GM18508 (cell line): ENCODE results near the gene GHRH.

Experiments used
- ATAC-seq: cut with Tn5 transposase; IDR thresholded peaks from one replicate; pipeline ENCODE4 v1.9.1; 2021; ENCODE audit warnings: moderate number of reproducible peaks; ENCODE audit not compliant: insufficient read depth, unreplicated experiment

GHRH gene

DNA sequence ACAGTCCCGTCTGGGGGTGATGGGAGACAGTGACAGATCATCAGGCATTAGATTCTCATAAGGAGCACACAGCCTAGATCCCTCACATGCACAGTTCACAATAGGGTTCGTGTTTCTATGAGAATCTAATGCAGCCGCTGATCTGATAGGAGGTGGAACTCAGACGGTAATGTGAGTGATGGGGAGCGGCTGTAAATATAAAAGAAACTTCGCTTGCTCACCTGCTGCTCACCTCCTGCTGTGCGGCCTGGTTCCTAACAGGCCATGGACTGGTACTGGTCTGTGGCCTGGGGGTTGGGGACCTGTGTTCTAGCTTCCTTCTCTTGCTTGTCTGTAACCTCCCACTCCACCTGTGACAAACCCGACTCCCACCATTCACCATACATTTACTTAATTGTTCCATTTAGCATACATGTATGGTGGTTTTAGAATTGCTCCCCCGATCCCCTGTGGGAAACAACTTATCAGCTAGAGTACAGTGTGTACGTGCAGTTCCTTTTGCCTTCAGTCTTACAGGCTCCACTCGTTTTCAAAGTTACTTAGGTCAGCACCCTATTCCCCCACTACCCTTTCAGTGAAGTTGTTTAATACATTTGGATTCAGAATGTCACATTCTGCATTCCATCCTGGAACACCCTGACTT is 31.8 kb upstream of the GHRH start:
- no peak for ATAC-seq

DNA sequence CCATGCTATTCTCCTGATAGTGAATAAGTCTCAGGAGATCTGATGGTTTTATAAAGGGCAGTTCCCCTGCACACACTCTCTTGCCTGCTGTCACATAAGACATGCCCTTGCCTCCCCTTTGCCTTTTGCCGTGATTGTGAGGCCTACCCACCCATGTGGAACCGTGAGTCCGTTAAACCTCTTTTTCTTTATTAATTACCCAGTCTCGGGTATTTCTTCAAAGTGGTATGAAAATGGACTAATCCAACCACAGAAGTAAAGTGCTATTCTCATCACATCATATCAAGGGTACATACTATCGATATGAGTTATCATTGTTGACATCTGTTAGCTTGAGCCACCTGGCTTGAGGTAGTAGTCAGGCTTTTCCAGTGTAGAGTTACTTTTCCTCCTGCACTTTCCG is 30.1 kb upstream of the GHRH start:
- ATAC-seq: no peak

DNA sequence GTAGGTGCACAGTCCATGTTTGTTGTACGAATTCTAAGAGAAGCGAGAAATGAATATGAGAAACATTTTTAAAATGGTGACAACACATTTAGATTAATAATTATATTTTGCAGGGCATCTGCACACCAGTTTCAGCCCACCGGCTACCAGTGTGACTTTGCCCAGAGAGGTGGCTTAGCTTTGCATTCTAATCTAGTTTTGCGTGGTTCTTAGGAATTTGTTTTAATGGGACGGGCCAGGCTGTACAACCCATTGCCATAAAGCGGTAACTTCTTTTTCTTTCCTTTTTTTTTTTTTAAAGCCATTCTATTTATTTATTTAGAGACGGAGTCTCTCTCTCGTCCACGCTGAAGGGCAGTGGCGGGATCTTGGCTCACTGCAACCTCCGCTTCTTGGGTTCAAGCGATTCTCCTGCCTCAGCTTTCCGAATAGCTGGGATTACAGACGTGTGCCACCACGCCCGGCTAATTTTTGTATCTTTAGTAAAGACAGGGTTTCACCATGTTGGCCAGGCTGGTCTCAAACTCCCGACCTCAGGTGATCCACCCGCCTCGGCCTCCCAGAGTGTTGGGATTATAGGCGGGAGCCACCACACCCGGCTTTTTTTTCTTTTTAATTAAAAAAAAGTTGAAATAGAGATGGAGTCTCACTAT is 28.7 kb upstream of the GHRH start:
- ATAC-seq: no peak

DNA sequence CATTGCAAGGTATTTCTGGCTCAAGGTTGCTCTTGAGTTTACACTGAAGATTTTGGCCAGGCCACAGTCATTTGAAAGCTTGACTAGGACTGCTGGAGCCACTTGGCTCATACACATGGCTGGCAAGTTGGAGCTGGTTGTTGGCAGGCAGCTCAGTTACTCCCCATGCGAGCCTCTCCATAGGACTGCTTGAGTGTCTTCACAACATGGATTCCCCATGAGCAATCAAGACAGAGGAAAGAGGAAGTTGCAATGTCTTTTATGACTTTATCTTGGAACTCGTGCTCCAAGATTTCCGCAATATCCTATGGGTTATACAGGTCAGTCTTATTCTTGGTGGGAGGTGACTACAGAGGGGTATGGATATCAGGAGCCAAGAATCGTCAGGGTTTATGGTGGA is 26.5 kb upstream of the GHRH start:
- no peak for ATAC-seq

DNA sequence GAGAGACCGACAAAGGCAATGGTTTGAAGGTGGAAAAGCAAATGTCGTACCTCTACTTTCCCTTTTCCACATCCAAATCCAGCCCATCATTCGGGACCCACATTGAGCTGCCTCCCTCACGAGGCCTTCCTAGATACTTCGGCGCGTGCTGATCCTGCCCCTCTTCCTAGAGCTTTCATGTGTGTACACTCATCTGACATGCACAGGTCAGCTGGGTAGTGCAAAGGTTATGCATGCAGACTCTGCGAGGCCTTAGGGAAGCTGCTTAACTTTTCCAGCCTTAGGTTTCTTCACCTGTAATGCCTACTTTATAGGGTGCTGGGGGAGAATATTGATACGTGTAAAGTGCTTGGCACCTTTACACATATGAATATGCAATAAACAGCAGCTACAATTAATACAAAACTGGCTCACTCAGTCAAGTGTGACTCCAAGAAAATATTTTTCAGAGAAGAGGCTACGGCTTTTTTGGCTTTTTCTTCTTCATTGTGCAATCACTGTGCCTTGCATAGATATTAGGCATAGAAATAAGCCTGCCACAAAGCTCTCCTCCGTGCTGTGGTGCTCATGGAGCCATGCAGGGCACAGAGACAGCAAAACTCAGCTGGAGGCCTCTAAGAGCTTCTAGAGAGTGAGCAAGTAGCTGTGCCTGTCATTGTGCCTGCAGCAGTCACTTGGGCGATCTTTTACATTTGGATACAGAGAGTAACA is 24.2 kb upstream of the GHRH start:
- ATAC-seq: no peak

DNA sequence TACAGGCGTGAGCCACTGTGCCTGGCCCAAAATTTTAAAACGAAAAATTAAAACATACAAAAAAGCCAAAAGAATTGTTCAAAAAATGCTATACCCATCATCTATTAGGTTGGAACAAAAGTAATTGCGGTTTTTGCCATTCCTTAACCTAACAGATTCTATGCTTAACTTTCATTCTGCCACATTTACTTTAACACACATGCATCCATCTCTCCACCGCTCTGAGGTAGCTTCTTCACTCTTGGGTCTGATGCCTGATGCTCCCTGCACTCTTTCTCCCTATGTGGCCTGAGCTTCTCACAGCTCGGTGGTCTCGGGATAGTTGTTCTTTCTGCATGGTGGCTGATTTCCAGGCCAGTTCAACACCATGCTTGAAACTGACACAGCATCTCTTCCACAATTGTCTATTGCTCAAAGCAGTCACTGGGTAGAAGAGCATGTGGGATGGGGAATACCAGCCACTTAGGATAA is 23.1 kb upstream of the GHRH start:
- ATAC-seq: no peak

DNA sequence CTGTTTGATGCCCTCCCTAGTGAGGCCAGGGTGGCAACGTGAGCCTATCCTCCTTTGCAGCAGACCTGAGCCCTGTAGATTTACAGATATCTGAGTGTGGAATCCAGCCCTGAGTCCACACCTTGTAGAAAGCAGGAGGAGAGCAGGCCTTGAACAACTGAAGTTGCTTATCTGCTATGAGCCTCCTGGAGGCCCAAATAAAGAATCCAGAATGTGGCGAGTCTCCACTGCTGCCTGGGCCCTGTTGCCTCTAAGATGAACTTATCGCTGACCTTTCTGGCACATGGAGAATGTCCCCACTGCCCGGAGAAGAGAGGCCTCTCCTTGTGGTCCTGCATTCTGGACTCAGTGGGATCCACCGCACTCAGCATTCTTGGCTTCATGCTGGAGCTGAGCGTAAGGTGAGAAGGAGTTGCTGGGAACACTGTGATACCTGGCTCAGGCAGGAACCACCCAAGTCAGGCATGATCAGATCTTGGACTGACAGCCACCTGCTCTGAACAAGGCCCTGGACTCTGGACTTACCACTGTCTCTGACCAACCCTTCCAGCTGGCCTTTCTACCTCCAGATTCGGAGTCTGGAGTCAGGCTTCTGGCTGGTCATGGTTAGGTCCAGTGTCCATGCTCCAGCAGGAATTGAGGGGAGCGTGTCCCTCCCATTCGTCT is 22.0 kb upstream of the GHRH start:
- no peak for ATAC-seq

DNA sequence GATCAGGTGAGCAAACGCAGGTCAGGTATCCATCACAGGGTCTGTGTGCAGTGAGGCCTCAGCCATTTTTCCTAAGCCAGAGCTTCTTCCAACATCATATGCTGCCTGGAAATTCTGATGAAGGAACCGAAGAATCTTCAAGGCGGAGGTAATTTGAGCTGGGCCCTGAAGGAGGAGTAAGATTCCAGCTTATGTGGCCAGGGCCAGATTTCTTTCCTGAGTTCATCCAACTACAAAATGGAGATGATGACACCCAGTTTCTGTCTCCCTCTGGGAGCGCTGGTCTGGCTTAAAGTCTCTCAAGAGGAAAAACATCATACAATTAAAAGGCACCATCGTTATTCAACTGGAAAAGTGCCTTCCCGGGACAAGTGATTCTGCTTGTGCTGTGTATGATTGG is 20.9 kb upstream of the GHRH start:
- ATAC-seq: no peak

DNA sequence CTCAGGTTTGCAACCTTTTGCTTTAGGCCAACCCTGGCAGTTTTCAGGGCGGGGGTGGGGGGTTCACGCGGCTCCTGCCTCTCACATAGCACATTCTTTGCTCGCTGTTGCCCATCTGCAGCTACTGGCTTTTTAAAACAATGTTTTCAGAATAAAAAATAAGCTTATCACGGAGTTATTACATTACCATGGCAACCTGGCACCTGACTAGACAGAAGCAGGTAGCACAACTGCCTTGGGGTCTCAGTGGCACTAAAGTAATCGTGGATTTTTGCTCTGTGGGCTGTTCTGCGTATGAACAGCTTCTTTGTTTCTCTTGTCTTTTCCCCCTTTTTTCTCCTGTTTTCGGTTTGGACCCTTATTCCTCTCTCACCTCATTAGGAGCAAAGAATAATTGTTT is 18.8 kb upstream of the GHRH start:
- ATAC-seq: no peak

DNA sequence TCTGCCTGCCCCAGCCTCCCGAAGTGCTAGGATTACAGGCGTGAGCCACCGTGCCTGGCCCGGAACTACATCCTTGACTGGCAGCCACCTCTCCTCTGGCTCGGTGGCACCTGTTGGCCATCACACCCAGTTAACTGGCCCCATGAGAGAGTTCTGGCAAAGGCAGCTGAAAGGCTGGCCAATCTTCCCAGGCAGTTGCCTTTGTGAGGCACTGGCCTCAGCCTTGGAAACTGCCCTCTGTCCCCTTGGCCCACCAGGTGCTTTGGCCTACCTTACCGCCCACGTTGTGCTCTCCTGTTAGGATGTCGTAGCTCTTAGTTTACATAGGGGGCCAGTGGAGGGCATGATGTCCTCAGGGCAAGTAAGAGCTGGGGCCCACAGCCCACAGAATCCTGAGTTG is 18.2 kb upstream of the GHRH start:
- no peak for ATAC-seq

DNA sequence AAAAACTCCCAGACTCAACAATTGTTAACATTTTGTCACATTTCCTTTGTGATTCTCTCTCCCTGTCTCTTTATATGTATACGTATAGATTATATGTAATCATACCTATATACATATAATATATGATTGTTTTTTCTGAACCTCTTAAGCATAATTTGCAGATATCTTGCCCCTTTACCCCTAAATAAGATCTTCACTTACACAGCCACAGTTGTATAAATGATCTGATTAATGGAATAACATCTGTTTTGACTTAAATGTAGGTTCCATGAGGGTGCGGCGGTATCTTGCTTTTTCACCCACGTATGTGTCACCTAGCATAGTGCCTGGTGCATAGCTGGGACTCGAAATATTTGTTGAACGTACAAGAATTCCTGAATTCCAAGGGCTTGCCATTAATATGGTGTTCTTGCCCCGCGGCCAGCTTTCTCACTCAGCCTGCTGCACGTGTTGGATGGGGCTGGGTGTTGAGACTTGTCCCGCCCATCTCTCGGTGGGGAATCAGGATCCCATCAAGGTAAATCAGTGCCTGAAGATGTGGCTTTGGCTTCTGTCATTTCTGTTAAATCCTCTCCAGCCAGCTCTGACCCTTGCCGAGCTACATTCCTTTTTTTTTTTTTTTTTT is 17.5 kb upstream of the GHRH start:
- no peak for ATAC-seq

DNA sequence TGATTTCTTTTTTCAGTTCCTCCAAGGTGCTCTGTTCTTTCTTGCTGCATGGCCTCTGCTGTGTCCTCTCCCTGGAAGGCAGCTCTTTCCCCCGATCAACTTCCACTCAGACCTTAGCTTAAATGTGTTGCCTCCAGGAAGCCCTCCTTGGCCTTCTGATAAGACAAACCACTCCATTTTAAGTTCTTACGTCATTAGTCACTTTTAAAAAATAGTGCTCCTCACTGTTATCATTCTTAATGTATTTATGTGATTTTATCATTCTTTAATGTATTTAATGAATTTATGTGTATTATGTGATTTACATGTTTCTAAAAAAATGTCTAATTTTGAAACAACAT is 15.6 kb upstream of the GHRH start:
- no peak for ATAC-seq

DNA sequence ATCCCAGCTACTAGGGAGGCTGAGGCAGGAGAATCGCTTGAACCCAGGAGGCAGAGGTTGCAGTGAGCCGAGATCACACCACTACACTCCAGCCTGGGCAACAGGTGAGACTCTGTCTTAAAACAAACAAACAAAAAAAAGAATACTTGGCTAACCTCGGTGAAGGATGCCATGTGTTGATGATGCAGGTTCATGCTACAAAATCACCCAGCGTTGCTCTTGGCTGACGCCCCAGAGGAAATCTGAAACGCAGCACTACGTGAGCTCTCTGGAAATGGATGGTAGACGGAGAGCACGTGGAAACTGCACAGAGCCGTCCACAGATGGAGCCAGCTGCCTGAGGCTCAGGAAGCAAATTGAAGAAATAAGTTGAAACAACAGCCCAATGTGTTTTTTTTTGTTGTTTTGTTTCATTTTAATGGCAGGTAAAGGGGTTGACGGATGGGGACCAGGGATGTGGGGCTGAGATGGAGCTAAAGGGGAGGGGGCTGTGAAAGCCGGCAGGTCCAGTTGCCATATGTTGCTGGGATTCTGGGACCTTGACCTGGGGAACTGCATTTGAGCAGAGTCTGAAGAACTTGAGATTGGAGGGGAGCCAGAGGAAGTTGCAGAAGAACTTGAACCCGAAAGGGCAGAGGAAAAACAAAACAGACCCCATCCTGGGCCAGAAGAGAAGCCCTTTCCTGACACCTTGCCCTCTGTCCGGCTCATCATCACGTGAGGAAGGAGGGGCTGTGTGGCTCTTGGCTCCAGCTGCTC is 15.1 kb upstream of the GHRH start:
- ATAC-seq: peak; percentile 58

DNA sequence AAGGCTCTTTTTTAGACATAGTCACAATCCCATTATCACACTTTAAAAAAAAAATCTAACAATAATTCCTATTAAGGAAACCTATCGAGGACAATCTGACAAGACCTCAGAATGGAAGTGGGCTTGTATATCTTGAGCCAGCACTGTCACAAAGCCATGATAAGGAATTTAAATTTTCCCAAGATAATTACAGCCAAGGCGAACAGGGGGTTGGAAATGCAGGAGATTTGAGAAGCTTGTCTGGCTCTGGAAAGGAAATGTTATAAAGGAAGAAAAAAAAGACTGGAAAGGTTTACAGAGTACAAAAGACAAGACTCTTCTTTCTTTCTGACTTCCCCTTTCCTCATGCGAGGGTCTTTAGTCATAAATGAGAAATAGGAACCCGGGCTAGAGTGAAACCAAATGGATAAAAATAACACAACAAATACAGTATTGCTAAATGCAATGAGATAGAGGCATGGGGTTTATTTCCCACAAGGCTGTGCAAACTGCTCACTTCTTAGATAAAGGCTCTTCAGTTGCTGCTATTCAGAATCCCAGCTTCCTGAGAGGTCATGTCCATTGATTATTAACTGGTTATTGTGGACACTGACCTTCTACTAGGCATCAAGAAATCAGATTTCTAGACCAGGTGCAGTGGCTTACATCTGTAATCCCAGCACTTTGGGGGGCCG is 13.4 kb upstream of the GHRH start:
- ATAC-seq: no peak

DNA sequence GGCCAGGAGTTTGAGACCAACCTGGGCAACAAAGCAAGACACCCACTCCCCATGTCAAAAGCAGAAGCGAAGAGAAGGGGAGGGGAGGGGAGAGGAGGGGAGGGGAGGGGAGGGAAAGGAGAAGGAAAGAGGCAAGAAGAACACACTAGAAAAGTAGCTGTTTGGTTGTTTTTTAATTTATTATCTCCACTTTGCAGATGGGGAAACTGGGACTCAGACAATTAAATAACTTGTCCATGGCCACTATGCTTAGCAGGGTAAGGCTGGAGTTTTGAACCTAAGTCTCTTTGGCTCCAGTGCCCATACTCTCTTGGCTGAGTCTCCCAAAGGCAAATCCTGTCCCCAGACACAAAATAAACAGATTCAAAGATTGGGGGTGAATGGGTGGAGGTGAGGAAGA is 12.4 kb upstream of the GHRH start:
- no peak for ATAC-seq

DNA sequence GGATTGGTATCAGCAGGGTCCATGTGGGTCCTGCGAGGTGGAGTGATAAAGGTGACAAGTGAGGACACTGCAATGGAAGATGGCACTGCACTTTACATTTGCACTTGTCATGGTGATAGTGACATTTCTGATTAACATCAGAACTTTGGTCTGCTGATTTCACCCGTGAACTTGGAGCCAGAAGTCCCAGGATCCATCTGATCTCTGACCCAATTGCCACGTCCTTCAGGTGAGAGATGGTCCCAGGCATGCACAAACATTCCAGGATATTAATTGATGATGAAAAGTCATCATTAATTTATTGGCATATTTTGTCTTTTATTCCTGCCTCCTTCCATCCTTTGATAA is 9.8 kb upstream of the GHRH start:
- no peak for ATAC-seq

DNA sequence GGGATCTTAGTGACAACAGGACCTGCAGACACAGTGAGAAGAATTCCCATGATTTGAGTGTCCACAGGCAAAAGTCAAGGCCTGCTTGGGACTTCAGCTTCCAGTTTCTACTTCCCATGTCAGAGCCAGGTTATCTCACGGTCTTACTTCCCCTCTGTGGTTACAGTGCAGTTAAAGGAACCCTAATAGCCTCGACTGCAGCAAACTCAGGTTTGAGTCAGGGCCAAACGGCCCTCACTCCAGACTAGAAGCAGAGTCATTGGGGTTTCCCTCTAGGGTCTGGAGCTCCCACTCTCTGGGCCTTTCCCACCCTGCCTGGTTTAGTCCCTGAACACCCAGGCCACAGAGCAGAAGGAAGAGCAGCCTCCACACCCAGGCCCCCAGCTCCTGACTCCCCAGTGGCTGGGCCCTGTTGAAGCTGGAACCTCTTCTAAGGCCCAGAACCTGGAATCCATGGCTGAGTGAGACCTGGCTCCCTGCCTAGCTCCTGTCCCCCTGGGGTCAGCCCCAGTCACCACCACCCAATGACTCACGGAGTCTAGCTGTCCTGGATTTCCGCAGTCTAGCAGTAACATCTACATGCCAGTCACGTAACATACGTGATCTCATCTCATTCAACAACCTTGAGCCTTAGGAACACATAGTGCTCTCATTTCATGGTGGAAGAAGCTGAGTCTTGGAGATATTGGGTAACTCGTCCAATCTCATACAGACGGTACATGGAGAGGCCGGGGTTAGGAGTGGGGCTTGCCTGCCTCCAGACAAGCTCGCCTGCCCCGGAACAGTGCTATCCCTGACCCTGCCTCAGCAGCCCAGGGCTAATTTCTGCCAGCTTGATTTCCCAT is 9.2 kb upstream of the GHRH start:
- ATAC-seq: no peak

DNA sequence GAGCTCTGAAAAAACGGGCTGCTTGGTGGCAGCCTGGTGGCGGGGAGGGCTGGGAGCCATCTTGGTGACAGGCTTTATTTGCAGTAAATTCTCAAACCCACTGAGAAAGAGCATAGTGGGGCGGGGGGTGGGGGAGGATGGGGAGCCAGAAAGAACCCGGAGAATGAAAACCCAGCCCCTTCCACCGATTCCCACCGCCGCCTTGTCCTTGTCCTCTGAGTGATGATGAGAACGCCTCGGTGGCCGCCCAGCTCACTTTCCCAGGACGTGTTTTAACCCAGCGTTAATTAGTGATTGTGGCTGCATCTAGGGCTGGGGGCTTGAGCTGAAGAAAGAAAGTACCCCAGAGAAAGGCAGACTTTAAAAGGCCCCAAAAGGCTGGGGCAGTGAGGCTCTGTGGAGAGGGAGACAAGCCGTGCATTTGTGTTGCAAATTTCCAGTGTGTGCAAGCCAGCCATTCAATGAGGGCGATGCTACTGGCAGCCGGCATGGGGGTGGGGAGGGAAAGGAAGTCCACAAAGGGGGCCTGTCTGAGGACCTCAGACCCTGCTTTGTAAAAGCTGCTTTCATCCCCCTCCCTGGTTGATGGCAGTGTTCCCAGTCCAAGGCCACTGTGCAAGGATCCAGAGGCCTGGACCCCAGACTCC is 6.2 kb upstream of the GHRH start:
- no peak for ATAC-seq
